ENCODE measurements around the gene NR2F6.
A peak's percentile ranks its signal among the peaks of the same experiment; 100 is the strongest.
"Not testable (repeated sequence)": the region's sequence is repeated elsewhere in the genome, so short reads cannot be mapped to it uniquely, and the experiment has no call there.

Gene NR2F6

DNA sequence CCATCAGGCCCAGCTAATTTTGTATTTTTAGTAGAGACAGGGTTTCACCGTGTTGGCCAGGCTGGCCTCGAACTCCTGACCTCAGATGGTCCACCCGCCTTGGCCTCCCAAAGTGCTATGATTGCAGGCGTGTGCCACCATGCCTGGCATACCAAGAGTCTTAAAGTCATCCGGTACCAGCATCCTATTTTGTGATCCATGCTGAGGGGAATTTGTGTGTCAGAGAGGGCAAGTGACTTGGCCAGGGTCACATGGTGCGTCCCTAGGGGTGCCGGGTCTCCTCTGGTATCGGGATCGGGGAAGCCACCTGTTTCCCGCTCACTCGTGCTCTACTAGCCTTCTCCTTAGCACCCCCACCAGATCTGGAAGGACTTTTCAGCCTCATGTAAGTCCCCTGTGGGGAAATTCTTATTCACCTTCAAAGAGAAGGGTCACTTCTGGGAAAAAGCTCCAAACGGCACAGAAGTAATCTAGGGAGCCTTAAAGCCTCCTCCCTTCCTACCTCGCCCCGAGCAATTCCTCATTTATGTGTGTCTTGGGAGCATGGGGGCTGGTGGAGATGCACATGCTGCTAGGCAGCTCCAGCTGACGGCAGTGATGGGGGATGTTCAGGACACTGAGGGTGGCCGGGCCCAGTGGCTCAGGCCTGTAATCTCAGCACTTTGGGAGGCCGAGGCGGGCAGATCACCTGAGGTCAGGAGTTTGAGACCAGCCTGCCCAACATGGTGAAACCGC, 29.9 kb upstream of the NR2F6 start:
- TF ChIP-seq CTCF (IDR thresholded peaks at IDR 0.05; ENCODE audit: low read depth, low read length, missing control alignments), result no peak
- H3K4me3 ChIP-seq (ENCODE audit: low read depth, low read length), result no peak overlapping the region
- no peak for DNase-seq (ENCODE audit: low read depth)

DNA sequence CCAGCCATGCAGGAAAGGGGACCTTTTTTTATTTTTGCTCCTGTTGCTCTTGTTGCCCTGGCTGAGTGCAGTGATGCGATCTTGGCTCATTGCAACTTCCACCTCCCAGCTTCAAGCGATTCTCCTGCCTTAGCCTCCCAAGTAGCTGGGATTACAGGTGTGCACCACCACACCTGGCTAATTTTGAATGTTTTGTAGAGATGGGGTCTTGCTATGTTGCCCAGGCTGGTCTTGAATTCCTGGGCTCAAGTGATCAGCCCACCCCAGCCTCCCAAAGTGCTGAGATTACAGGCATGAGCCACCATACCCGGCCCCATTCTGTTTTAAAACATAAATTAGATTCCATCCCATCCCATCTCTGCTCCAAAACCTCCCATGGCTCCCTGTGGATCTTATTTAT, 29.2 kb upstream of the NR2F6 start:
- DNase-seq (ENCODE audit: low read depth); H3K4me3 ChIP-seq (ENCODE audit: low read depth, low read length): not testable (repeated sequence)

GRCh38 chr19:17268754-17269153, 23.0 kb upstream of the NR2F6 start:
- H3K4me3 ChIP-seq (ENCODE audit: low read depth, low read length), result no peak overlapping the region
- DNase-seq (ENCODE audit: low read depth), result no peak
- TF ChIP-seq CTCF (IDR thresholded peaks at IDR 0.05; ENCODE audit: low read depth, low read length, missing control alignments), result no peak

GRCh38 chr19:17266975-17267788, 21.5 kb upstream of the NR2F6 start, which contains the start of gene BABAM1:
Gene BABAM1 (plus strand): TSS chr19:17267443. CDS start chr19:17268807, 1,364 bp downstream.
- peak; percentile 100 for DNase-seq (ENCODE audit: low read depth)
- no peak for TF ChIP-seq CTCF (IDR thresholded peaks at IDR 0.05; ENCODE audit: low read depth, low read length, missing control alignments)

DNA sequence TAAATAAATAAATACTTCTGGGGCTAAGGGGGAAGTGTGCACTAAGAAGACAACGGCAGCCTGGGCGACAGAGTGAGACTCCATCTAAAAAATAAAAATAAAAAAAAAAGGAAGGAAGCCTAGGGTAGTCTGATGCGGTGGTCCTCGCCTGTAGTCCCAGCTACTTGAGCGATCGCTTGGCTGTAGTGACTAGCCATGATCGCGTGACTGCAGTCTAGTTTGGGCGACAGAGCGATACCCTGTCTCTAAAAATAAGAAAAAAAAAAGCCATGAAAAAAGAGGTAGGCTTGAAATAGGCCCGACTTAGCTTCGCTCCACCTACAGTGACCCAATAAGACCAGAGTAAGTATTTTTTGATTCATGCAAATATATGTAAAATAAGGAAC, 20.9 kb upstream of the NR2F6 start:
- no peak for TF ChIP-seq CTCF (IDR thresholded peaks at IDR 0.05; ENCODE audit: low read depth, low read length, missing control alignments)
- H3K4me3 ChIP-seq (ENCODE audit: low read depth, low read length), result peak overlapping the region; percentile 25
- no peak for DNase-seq (ENCODE audit: low read depth)

More at GRCh38 chr19:17266975-17267788, 21.5 kb upstream of the NR2F6 start, which contains the start of gene BABAM1:
- H3K4me3 ChIP-seq (ENCODE audit: low read depth, low read length), result peak within 1 kb of the TSS; percentile 95

DNA sequence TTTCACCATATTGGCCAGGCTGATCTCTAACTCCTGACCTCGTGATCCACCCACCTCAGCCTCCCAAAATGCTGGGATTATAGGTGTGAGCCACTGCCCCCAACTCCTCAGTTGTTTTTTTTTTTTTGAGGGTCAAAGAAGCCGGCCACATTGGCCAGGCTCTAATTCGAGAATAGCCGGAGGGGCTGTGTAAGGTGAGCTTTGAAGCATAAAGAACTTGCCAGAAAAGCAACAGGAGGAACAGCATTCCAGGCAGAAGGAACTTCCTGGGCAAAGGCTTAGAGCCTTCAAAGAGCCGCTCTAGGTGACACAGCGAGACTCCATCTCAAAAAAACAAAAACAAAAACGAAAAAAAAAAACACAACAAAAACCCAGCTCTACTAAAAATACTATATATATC, 20.3 kb upstream of the NR2F6 start:
- DNase-seq (ENCODE audit: low read depth), result no peak
- no peak for TF ChIP-seq CTCF (IDR thresholded peaks at IDR 0.05; ENCODE audit: low read depth, low read length, missing control alignments)
- peak overlapping the region; percentile 29; the same call in 1 of the 2 replicates for H3K4me3 ChIP-seq (ENCODE audit: low read depth, low read length)

GRCh38 chr19:17264641-17264979, 18.9 kb upstream of the NR2F6 start, which contains the start of gene USHBP1:
Gene USHBP1 (minus strand): TSS chr19:17264745. CDS start chr19:17264299, 446 bp downstream.
- H3K4me3 ChIP-seq (ENCODE audit: low read depth, low read length), result no peak within 1 kb of the TSS
- TF ChIP-seq CTCF (IDR thresholded peaks at IDR 0.05; ENCODE audit: low read depth, low read length, missing control alignments), result no peak
- no peak for DNase-seq (ENCODE audit: low read depth)
